ENCODE results near the gene PNLIP. TPM values are rescaled to one million over a fixed set of nuclear protein-coding genes. Genes with fewer than 3 reads are reported as not detected.

PNLIP gene
- total RNA-seq, 4 donors from 2014 or later: 0.23 to 0.32 TPM; not detected in 2

DNA sequence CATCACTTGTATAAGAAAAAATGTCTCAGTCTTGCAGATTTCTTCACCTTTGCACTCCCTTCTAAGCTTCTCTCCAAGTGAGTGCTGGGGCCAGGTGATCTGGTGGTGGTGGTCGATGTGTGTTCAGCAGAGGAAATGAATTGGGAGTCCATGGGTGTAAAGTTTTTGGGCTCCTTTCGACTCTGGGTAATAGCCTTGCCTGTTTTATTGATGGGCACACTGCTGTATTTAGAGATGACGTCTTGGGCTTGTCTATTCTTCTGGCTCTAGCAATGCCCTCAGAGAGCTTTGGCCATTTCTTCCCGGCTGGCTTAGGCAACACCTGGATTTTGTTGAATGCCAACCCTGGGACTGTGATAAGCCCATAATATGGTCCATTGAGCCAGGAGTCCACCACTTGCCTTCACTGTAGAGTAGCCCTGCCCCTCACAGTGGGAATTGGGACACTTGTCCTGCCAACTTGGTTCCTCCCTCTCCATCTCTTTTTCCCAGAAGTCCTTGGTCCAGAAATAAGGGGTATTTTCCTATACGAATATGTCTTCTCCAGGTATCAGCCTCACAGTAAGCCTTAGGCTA is 11.7 kb downstream of the PNLIP start:
- TF ChIP-seq POLR2A (IDR thresholded peaks at IDR 0.05): no peak
- TF ChIP-seq, protein P1, sequence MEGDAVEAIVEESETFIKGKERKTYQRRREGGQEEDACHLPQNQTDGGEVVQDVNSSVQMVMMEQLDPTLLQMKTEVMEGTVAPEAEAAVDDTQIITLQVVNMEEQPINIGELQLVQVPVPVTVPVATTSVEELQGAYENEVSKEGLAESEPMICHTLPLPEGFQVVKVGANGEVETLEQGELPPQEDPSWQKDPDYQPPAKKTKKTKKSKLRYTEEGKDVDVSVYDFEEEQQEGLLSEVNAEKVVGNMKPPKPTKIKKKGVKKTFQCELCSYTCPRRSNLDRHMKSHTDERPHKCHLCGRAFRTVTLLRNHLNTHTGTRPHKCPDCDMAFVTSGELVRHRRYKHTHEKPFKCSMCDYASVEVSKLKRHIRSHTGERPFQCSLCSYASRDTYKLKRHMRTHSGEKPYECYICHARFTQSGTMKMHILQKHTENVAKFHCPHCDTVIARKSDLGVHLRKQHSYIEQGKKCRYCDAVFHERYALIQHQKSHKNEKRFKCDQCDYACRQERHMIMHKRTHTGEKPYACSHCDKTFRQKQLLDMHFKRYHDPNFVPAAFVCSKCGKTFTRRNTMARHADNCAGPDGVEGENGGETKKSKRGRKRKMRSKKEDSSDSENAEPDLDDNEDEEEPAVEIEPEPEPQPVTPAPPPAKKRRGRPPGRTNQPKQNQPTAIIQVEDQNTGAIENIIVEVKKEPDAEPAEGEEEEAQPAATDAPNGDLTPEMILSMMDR (IDR thresholded peaks at IDR 0.05): no peak
- 76 to 81% methylated on average over 5 of the region's 5 CpGs for WGBS, 2 donors
- H3K4me3 ChIP-seq (ENCODE audit: low read depth, poor library complexity, severe bottlenecking): no peak overlapping the region
- intact Hi-C loops (cut with DNase I; ENCODE audit: low total_unique reads): no loop called here
- no peak for DNase-seq (ENCODE audit: low spot score in 2 of 2)

DNA sequence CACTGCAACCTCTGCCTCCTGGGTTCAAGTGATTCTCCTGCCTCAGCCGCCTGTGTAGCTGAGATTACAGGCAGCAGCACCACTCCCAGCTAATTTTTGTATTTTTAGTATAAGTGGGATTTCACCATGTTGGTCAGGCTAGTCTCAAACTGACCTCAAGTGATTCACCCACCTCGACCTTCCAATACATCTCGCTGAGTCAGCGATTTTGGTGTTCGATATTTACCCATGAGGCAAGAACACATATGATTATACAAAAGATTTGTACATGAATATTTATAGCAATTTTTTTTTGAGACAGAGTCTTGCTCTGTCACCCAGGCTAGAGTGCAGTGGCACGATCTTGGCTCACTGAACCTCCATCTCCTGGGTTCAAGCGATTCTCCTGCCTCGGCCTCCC is 19.8 kb downstream of the PNLIP start:
- no peak for DNase-seq (ENCODE audit: low spot score in 2 of 2)
- 97% methylated on average over 8 of the region's 8 CpGs for WGBS, 2 donors

GRCh38 chr10:116566932-116567331 is 21.2 kb downstream of the PNLIP start:
- intact Hi-C loops (cut with DNase I; ENCODE audit: low total_unique reads): no loop called here

More for the DNA sequence above, 19.8 kb downstream of the PNLIP start:
- intact Hi-C loops (cut with DNase I; ENCODE audit: low total_unique reads): no loop called here
- TF ChIP-seq, protein P1 (IDR thresholded peaks at IDR 0.05): no peak
- TF ChIP-seq POLR2A (IDR thresholded peaks at IDR 0.05): no peak
- no peak overlapping the region for H3K4me3 ChIP-seq (ENCODE audit: low read depth, poor library complexity, severe bottlenecking)

DNA sequence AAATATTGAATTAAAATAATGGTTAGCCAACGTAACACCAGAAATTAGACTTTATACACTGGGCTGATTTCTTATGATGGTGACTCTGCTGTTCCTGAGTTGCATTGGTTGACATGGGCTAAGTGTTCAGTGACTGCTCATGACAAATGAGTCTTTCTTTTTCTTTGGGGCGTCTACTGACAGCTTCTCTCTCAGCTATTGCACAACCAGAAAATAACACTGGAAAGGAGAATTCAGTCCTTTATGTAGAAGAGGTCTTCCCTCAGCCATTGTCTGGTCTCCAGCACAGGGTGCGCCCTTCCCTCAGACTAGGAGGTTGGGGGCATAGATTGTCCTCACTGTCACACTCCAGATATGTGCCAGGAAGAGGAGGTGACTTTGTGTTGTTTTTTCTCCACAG is 21.6 kb downstream of the PNLIP start:
- TF ChIP-seq POLR2A (IDR thresholded peaks at IDR 0.05): no peak
- TF ChIP-seq, protein P1 (IDR thresholded peaks at IDR 0.05): no peak
- WGBS, 2 donors: 66 to 73% methylated on average over 3 of the region's 3 CpGs
- DNase-seq (ENCODE audit: low spot score in 2 of 2): no peak
- H3K4me3 ChIP-seq (ENCODE audit: low read depth, poor library complexity, severe bottlenecking): no peak overlapping the region
- intact Hi-C loops (cut with DNase I; ENCODE audit: low total_unique reads): no loop called here

More at GRCh38 chr10:116566932-116567331, 21.2 kb downstream of the PNLIP start:
- DNase-seq (ENCODE audit: low spot score in 2 of 2): no peak
- TF ChIP-seq, protein P1 (IDR thresholded peaks at IDR 0.05): no peak
- no peak for TF ChIP-seq POLR2A (IDR thresholded peaks at IDR 0.05)
- no peak overlapping the region for H3K4me3 ChIP-seq (ENCODE audit: low read depth, poor library complexity, severe bottlenecking)

- no peak overlapping the region for H3K4me3 ChIP-seq (ENCODE audit: low read depth, poor library complexity, severe bottlenecking)
- DNase-seq (ENCODE audit: low spot score in 2 of 2): no peak
- intact Hi-C loops (cut with DNase I; ENCODE audit: low total_unique reads): no loop called here
- 78 to 84% methylated on average over 3 of the region's 3 CpGs for WGBS, 2 donors
- TF ChIP-seq POLR2A (IDR thresholded peaks at IDR 0.05): no peak
- TF ChIP-seq, protein P1 (IDR thresholded peaks at IDR 0.05): no peak
Observed at GRCh38 chr10:116574797-116575196, 29.1 kb downstream of the PNLIP start.
